Neuronal stem cell (in vitro differentiated cells): ENCODE data around the gene COA5.

Source experiments
- DNase-seq: peaks from one replicate; pipeline ENCODE4 v3.0.0-alpha.2; 2013; ENCODE audit warnings: low spot score
- H2AFZ ChIP-seq: one replicate; pipeline ENCODE4 v1.6.1; 2013; ENCODE audit warnings: mild to moderate bottlenecking, low read length, inconsistent platforms
- H2AK5ac ChIP-seq: 2 replicates; pipeline ENCODE4 v1.6.1; 2013; ENCODE audit warnings: low read depth, mild to moderate bottlenecking, inconsistent platforms, low read length, moderate library complexity, mixed read lengths
- H2BK120ac ChIP-seq: 2 replicates; pipeline ENCODE4 v1.6.1; 2013; ENCODE audit warnings: low read depth, mild to moderate bottlenecking, inconsistent platforms, low read length, moderate library complexity, mixed read lengths
- H2BK12ac ChIP-seq: one replicate; pipeline ENCODE4 v1.6.1; 2013; ENCODE audit warnings: low read length, inconsistent platforms
- H2BK15ac ChIP-seq: 2 replicates; pipeline ENCODE4 v1.6.1; 2013; ENCODE audit warnings: mild to moderate bottlenecking, low read length, inconsistent platforms, mixed read lengths
- H2BK5ac ChIP-seq: one replicate; pipeline ENCODE4 v1.6.1; 2013; ENCODE audit warnings: inconsistent platforms, mild to moderate bottlenecking, low read length, moderate library complexity
- H3K14ac ChIP-seq: one replicate; pipeline ENCODE4 v1.6.1; 2013; ENCODE audit warnings: low read length, inconsistent platforms
- H3K18ac ChIP-seq: 2 replicates; pipeline ENCODE4 v1.6.1; 2013; ENCODE audit warnings: low read length, inconsistent platforms
- H3K23ac ChIP-seq: 2 replicates; pipeline ENCODE4 v1.6.1; 2013; ENCODE audit warnings: low read depth, mild to moderate bottlenecking, mixed read lengths, low read length, inconsistent platforms; ENCODE audit not compliant: poor library complexity
- H3K27ac ChIP-seq: replicated peaks from 3 replicates; pipeline ENCODE4 v1.5.1; 2013; ENCODE audit warnings: low read length, inconsistent platforms
- H3K27me3 ChIP-seq, 3 experiments: 2 replicates each; pipeline ENCODE4 v1.6.1; 2013; ENCODE audit warnings: low read length in 3 of 3, mild to moderate bottlenecking in 2 of 3, inconsistent platforms in 1 of 3, low read depth in 1 of 3, mixed read lengths in 1 of 3, moderate library complexity in 1 of 3; ENCODE audit not compliant: control insufficient read depth in 3 of 3, insufficient read depth in 3 of 3
- H3K36me3 ChIP-seq, 2 donors: replicated peaks in 1 of 2; 2 replicates each; pipeline ENCODE4 v1.6.1; 2013; ENCODE audit warnings: low read length in 2 of 2; ENCODE audit not compliant: control insufficient read depth in 2 of 2, insufficient read depth in 2 of 2
- H3K4ac ChIP-seq: 2 replicates; pipeline ENCODE4 v1.6.1; 2013; ENCODE audit warnings: inconsistent platforms, mild to moderate bottlenecking, low read length, moderate library complexity
- H3K4me1 ChIP-seq, 2 donors: 1 replicate in 1 of 2; 2 replicates in 1 of 2; pipeline ENCODE4 v1.6.1; 2013; ENCODE audit warnings: low read length in 2 of 2, low read depth in 1 of 2; ENCODE audit not compliant: control insufficient read depth in 2 of 2, insufficient read depth in 1 of 2
- H3K4me2 ChIP-seq: one replicate; pipeline ENCODE4 v1.6.1; 2013; ENCODE audit warnings: mild to moderate bottlenecking, low read length, inconsistent platforms; ENCODE audit not compliant: insufficient read depth, poor library complexity, severe bottlenecking
- H3K4me3 ChIP-seq, 2 donors: 2 replicates each; pipeline ENCODE4 v1.5.1; 2013; ENCODE audit warnings: low read length in 2 of 2, mild to moderate bottlenecking in 2 of 2, inconsistent platforms in 1 of 2, moderate library complexity in 1 of 2
- H3K79me1 ChIP-seq: one replicate; pipeline ENCODE4 v1.6.1; 2013; ENCODE audit warnings: low read depth, mild to moderate bottlenecking, inconsistent platforms, low read length, moderate library complexity
- H3K9ac ChIP-seq: one replicate; pipeline ENCODE4 v1.6.1; 2013; ENCODE audit warnings: mild to moderate bottlenecking, low read depth, low read length, inconsistent platforms; ENCODE audit not compliant: poor library complexity
- H3K9me3 ChIP-seq, 2 donors: replicated peaks in 1 of 2; 2 replicates each; pipeline versions ENCODE3 to v1.6.1; 2013; ENCODE audit warnings: low read length in 2 of 2, mild to moderate bottlenecking in 2 of 2, inconsistent platforms in 1 of 2, low read depth in 1 of 2, mixed read lengths in 1 of 2, moderate library complexity in 1 of 2; ENCODE audit not compliant: control insufficient read depth in 2 of 2, insufficient read depth in 1 of 2
- H4K8ac ChIP-seq: one replicate; pipeline ENCODE4 v1.6.1; 2013; ENCODE audit warnings: low read depth, mild to moderate bottlenecking, inconsistent platforms, low read length, moderate library complexity
- H4K91ac ChIP-seq: one replicate; pipeline ENCODE4 v1.6.1; 2013; ENCODE audit warnings: low read length, low read depth, mild to moderate bottlenecking, inconsistent platforms; ENCODE audit not compliant: poor library complexity
- WGBS, 2 donors: extraction: QIAGEN DNeasy Blood & Tissue Kit; methylation state at CpG; one replicate each; pipeline ENCODE4 v1.1.7; 2013; ENCODE audit warnings: missing lambda C conversion rate in 2 of 2, mixed read lengths in 1 of 2; ENCODE audit not compliant: insufficient read length in 2 of 2, insufficient replicate concordance in 1 of 2; ENCODE audit errors: extremely low coverage in 2 of 2; 5-methylcytosine and 5-hydroxymethylcytosine counted together

COA5 gene

DNA sequence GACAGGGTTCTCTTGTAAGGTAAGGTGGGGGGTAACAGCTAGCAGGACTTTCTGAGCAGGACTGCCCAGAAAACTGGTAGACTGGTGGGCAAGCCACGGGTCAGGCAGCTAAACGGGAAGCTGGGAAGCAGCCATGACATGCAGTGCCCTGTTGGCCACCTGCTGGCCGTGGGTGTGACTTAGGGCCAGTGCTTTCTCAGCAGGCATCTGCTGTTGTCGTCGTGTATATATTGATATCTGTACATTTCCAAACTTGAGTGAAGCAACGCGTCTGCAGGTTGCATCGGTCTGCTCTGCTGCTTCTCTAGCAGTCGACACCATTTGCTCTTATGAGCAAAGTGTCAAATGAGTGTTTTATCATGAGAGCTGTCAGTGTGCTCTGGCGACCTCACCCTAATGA lies 31.0 kb downstream of the COA5 start:
- H3K4me3 ChIP-seq = no peak overlapping the region
- H3K23ac ChIP-seq = no peak overlapping the region
- no peak overlapping the region for H2BK12ac ChIP-seq
- H3K18ac ChIP-seq = no peak overlapping the region
- H3K36me3 ChIP-seq = peaks cover 13 to 69% of the 10 kb centered on the region in 2 donors
- H4K91ac ChIP-seq = no peak overlapping the region
- H3K27me3 ChIP-seq = no peaks in the 10 kb centered on the region
- H3K9ac ChIP-seq = no peak overlapping the region
- no peak overlapping the region for H2AFZ ChIP-seq
- DNase-seq = no peak
- H3K27ac ChIP-seq = no peak overlapping the region
- H3K4me2 ChIP-seq = no peak overlapping the region
- H3K14ac ChIP-seq = no peak overlapping the region
- no peak overlapping the region for H2BK5ac ChIP-seq
- H2BK15ac ChIP-seq = no peak overlapping the region
- WGBS, 2 donors = no CpG with 5 or more reads among the region's 10 CpGs
- no peak overlapping the region for H2BK120ac ChIP-seq
- H3K9me3 ChIP-seq = no peaks in the 10 kb centered on the region
- no peaks in the 10 kb centered on the region for H3K79me1 ChIP-seq
- H4K8ac ChIP-seq = no peak overlapping the region
- H2AK5ac ChIP-seq = no peak overlapping the region
- no peak overlapping the region for H3K4ac ChIP-seq
- no peaks in the 10 kb centered on the region for H3K4me1 ChIP-seq

DNA sequence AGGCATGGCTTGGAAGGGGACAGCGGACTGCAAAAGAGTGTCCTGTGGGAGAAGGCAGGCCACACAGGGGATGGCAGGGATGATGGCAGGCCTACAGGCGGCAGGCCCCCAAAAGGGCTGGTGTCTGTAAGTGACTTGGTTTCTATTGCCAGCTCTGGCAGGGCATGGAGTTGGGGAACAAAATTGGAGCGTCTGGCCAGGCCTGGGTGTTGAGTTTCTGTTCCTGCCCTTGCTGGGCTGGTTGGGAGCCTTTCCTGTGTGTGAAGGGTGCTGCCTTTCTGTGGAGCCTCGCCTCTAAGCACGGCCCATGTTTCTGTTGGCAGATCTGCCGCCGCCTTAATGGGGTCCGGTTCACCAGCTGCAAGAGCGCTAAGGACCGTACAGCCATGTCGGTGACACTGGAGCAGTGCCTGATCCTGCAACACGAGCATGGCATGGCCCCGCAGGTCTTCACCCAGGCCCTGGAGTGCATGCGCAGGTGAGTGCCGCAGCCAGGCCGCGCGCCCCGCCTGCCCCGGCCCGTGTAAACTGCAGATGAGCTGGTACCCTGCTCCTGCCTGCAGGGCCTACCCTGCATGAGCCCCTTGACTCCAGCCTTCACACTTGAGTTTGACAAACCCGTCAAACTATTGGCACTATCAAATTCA lies 31.5 kb downstream of the COA5 start:
- H2AFZ ChIP-seq = no peak overlapping the region
- no peak overlapping the region for H4K91ac ChIP-seq
- WGBS, 2 donors = no CpG with 5 or more reads among the region's 22 CpGs

DNA sequence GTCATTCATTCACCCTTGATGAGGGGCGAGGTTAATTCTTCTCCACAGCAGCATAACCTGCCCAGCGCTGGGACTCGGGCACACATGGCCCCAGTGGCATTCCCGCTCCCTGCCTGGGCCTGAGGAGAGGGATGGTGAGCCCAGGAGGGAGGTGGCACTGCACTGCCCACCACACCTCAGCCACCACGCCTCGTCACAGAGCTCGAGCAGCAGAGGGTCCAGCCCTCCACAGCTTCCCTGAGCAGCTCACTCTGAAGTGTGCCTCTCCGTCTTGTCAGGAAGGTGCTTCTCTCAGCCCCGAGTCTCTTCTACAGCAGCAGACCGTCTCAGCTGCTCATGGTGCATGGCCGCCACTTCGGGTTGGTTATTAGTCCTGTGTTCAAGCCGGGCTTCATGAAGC lies 34.9 kb downstream of the COA5 start:
- H2BK5ac ChIP-seq = no peak overlapping the region
- H3K4ac ChIP-seq = no peak overlapping the region
- no peaks in the 10 kb centered on the region for H3K79me1 ChIP-seq
- H3K18ac ChIP-seq = no peak overlapping the region
- no peak overlapping the region for H2AFZ ChIP-seq
- H3K23ac ChIP-seq = peak overlapping the region; percentile 40
- no peaks in the 10 kb centered on the region for H3K4me1 ChIP-seq
- H3K27ac ChIP-seq = no peak overlapping the region
- H4K91ac ChIP-seq = no peak overlapping the region
- peak overlapping the region; percentile 25 for H3K9ac ChIP-seq
- H3K4me3 ChIP-seq = no peak overlapping the region
- no peak overlapping the region for H3K4me2 ChIP-seq
- no peak overlapping the region for H2BK120ac ChIP-seq
- H2BK15ac ChIP-seq = no peak overlapping the region
- H3K9me3 ChIP-seq = no peaks in the 10 kb centered on the region
- H3K36me3 ChIP-seq = peaks cover 27 to 89% of the 10 kb centered on the region in 2 donors
- H2BK12ac ChIP-seq = no peak overlapping the region
- no peak for DNase-seq
- no peak overlapping the region for H2AK5ac ChIP-seq
- H3K14ac ChIP-seq = no peak overlapping the region
- no CpG with 5 or more reads among the region's 13 CpGs for WGBS, 2 donors
- H4K8ac ChIP-seq = no peak overlapping the region
- no peaks in the 10 kb centered on the region for H3K27me3 ChIP-seq

More for the DNA sequence above, 31.5 kb downstream of the COA5 start:
- Histone ChIP-seq H3K9ac (no peak overlapping the region), H3K18ac (no peak overlapping the region), H2BK120ac (no peak overlapping the region), H4K8ac (no peak overlapping the region), H3K14ac (peak overlapping the region; percentile 86), H2AK5ac (no peak overlapping the region), H3K23ac (no peak overlapping the region), H2BK5ac (no peak overlapping the region), H3K4me2 (no peak overlapping the region), H2BK12ac (no peak overlapping the region), H3K27ac (no peak overlapping the region), H3K4me3 (no peak overlapping the region), H3K4me1 (no peaks in the 10 kb centered on the region), H3K9me3 (no peaks in the 10 kb centered on the region), H3K79me1 (no peaks in the 10 kb centered on the region), H2BK15ac (no peak overlapping the region), H3K4ac (no peak overlapping the region), H3K36me3 (peaks cover 13 to 67% of the 10 kb centered on the region in 2 donors), H3K27me3 (no peaks in the 10 kb centered on the region)
- no peak for DNase-seq

GRCh38 chr2:98572676-98573075 lies 35.6 kb downstream of the COA5 start:
- no peak overlapping the region for H3K4me3 ChIP-seq
- no peak overlapping the region for H4K8ac ChIP-seq
- no peaks in the 10 kb centered on the region for H3K9me3 ChIP-seq
- H3K79me1 ChIP-seq = no peaks in the 10 kb centered on the region
- no peak overlapping the region for H2AK5ac ChIP-seq
- H3K27me3 ChIP-seq = no peaks in the 10 kb centered on the region
- H3K18ac ChIP-seq = no peak overlapping the region
- H3K23ac ChIP-seq = no peak overlapping the region
- no peak overlapping the region for H2BK15ac ChIP-seq
- H3K27ac ChIP-seq = no peak overlapping the region
- no peak overlapping the region for H2BK12ac ChIP-seq
- peaks cover 28 to 89% of the 10 kb centered on the region in 2 donors for H3K36me3 ChIP-seq
- H3K9ac ChIP-seq = no peak overlapping the region
- no peak overlapping the region for H2BK5ac ChIP-seq
- H2AFZ ChIP-seq = no peak overlapping the region
- DNase-seq = no peak
- no CpG with 5 or more reads among the region's 15 CpGs for WGBS, 2 donors
- no peak overlapping the region for H4K91ac ChIP-seq
- no peaks in the 10 kb centered on the region for H3K4me1 ChIP-seq
- H3K14ac ChIP-seq = no peak overlapping the region
- H2BK120ac ChIP-seq = no peak overlapping the region
- H3K4me2 ChIP-seq = no peak overlapping the region
- H3K4ac ChIP-seq = no peak overlapping the region
